Kasumi-1 (cell line): ENCODE measurements around the gene FOXL3.
"Not testable (repeated sequence)": the region's sequence is repeated elsewhere in the genome, so short reads cannot be mapped to it uniquely, and the experiment has no call there.

Experiments
- DNase-seq, 2 experiments: peaks; one replicate each; lab custom pipeline; 2025; lab: John Stamatoyannopoulos, UW

Gene FOXL3

GRCh38 chr7:255038-255435 is 34.9 kb upstream of the FOXL3 start:
- DNase-seq: no peak

GRCh38 chr7:255721-256361 is 34.1 kb upstream of the FOXL3 start:
- no peak for DNase-seq

GRCh38 chr7:256461-256940 is 33.5 kb upstream of the FOXL3 start:
- DNase-seq: no peak

GRCh38 chr7:256981-257646 is 32.9 kb upstream of the FOXL3 start:
- no peak for DNase-seq

- no peak for DNase-seq
These were observed 32.4 kb upstream of the FOXL3 start for GRCh38 chr7:257647-257992.

- no peak for DNase-seq
These were observed 31.3 kb upstream of the FOXL3 start for GRCh38 chr7:258476-259190.

- no peak for DNase-seq
These were observed 30.8 kb upstream of the FOXL3 start for GRCh38 chr7:259191-259505.

GRCh38 chr7:259751-260405 is 30.1 kb upstream of the FOXL3 start:
- DNase-seq: no peak

- no peak for DNase-seq
These were observed 29.3 kb upstream of the FOXL3 start for GRCh38 chr7:260441-261281.

GRCh38 chr7:261341-262250 is 28.4 kb upstream of the FOXL3 start:
- no peak for DNase-seq

GRCh38 chr7:262251-262572 is 27.8 kb upstream of the FOXL3 start:
- DNase-seq: no peak

GRCh38 chr7:262631-263311 is 27.2 kb upstream of the FOXL3 start:
- not testable (repeated sequence) for DNase-seq

- DNase-seq: peak in 1 of 2 experiments; percentile 1
These were observed 26.3 kb upstream of the FOXL3 start for GRCh38 chr7:263483-264351.

- DNase-seq: no peak
These were observed 25.3 kb upstream of the FOXL3 start for GRCh38 chr7:264541-265191.

- DNase-seq: no peak
These were observed 24.6 kb upstream of the FOXL3 start for GRCh38 chr7:265192-265997.

GRCh38 chr7:265998-266850 is 23.7 kb upstream of the FOXL3 start:
- DNase-seq: no peak
